ENCODE data around the gene CCNL2.

CCNL2 gene

DNA sequence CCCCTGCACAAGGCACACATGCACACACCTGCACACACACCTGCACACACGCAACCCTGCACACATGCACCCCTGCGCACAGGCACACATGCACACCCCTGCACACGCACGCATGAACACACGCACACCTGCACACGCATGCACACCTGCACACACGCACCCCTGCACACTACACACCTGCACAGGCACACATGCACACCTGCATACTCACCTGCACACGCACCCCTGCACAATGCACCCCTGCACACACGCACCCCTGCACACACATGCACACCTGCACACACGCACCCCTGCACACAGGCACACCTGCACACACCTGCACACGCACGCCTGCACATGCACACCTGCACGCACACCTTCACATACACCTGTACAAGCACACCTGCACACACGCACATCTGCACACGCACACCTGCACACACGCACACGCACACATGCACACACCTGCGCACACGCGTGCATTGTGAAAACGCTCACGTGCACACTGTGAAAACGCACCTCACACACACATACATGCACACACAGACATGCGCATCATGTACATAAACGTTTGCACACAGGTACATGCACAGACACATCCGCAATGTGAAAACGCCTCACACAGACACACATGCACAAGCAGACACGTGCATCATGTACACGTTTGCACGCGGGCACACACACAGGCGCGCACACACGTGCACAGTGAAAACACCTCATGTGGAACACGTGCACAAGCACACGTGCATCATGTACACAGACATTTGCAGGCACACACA is 58.2 kb downstream of the CCNL2 start:
- TF ChIP-seq GATA1 (IDR thresholded peaks at IDR 0.05; ENCODE audit: low read depth, low read length) = no peak
- TF ChIP-seq POLR2A (IDR thresholded peaks at IDR 0.05; ENCODE audit: low read length) = no peak
- no peak for DNase-seq

DNA sequence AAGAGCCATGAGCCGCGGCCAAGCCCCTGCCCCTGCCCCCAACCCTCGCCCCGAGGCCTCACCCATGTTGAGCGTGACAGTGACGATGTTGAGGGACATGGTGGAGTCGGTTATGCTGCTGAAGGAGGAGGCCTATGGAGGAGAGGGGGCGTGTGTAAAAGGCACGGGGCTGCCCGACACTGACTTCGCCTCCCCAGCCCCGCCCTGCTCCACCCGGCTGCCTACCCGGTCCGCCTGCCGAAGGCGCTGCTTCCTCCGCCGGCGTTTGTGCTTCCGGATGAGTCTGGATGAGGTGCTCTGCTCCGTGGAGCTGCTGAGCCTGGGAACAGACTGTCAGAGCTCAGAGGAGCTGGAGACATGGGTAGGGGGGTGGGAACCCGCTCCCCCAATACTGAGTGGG is 59.0 kb downstream of the CCNL2 start:
- TF ChIP-seq GATA1 (IDR thresholded peaks at IDR 0.05; ENCODE audit: low read depth, low read length) (no peak), POLR2A (IDR thresholded peaks at IDR 0.05; ENCODE audit: low read length) (no peak)

DNA sequence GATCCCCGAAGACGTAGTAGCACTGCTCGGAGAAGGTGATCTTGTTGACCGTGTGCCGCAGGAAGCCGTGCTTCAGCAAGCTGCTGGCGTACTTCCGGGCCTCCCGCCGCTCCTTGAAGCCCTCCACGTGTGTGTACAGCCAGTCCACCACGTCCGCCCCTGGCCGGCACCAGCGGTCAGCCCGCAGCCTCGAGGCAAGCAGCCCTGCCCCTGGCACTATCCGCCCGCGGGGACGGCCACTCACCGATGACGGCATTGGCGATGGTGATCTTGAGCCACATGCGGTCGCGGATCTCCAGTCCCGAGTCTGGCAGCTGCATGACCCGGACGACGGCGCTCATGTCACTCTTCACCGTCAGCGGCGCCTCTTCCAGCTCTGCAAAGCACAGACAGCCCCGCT is 60.9 kb downstream of the CCNL2 start:
- no peak for DNase-seq
- TF ChIP-seq POLR2A (IDR thresholded peaks at IDR 0.05; ENCODE audit: low read length) = no peak
- no peak for TF ChIP-seq GATA1 (IDR thresholded peaks at IDR 0.05; ENCODE audit: low read depth, low read length)

More for the DNA sequence above, 59.0 kb downstream of the CCNL2 start:
- DNase-seq = no peak

DNA sequence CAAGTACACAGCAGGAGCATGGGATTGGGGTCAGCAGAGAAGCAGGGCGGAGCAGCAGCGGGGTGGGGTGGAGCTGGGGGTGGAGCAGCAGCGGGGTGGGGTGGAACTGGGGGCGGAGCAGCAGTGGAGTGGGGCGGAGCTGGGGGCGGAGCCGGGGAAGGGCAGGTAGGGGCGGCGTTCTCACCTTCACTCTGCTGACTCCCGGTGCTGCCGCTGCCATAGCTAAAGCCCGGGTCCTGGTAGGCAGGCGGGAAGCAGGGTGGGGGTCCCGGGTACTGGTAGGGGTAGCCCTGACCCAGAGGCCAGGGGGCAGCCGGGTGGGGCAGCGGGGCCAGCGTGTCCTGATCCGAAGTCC is 61.4 kb downstream of the CCNL2 start:
- peak in 1 of 2 experiments; percentile 29 for DNase-seq
- TF ChIP-seq POLR2A (IDR thresholded peaks at IDR 0.05; ENCODE audit: low read length) = no peak
- TF ChIP-seq GATA1 (IDR thresholded peaks at IDR 0.05; ENCODE audit: low read depth, low read length) = no peak

DNA sequence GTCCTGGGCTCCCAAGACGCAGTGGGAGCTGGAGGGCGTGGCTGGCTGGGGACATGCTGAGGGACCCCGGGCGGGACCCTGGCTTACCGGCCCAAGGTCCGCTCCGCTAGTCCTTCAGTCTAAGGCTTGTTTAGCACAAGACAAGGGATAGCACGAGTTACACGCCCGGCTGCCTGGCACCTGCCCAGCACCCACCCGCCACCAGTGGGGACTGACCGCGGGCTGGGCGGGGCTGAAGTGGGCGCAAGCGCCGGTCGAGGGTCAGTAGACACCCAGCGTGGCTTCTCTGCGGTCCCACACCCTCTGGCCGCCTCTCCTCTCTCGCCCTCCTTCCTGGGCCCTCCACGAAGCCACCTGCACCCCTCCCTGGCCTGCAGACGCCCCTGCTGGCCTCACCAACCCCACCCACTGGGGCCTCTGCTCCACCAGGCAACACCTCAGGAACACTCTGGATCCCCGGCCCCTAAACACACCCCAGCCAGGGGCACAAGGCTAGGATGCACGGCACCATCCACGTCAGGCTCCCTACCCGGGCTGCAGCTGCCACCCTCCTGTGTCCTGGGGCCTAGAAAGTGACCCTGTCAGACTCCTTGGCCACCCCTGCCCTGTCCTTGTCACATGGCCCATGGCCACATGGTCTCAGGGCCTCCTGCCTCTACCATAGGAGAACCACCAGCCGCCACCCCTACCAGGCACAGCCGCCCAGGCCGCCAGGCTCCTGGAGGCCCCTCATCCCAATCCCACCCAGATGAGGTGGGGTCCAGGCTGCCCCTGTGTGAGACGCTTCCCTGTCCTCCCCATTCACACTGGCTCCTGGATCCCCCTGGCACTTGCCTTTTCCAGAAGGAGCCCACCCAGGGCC is 62.0 kb downstream of the CCNL2 start:
- DNase-seq = no peak
- TF ChIP-seq GATA1 (IDR thresholded peaks at IDR 0.05; ENCODE audit: low read depth, low read length) = no peak

DNA sequence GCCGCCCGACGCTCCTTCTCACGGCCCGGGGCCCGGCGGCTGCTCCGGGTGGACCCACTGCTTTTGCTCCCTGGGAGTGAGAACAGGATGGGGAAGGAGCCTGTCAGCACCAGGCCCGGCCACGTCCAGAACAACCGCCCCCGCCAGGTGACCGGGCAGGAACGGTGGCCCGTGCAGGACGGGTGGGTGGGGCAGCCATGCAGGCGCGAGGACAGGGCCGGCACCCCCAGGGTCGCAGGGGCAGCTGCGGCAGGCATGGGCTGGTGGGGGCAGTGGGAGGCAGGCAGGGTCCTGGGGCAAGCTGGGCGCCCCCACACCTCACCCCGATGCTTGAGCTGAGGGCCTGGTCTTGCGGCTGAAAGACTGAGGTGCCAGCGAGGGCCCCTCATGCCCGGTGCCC is 62.7 kb downstream of the CCNL2 start:
- TF ChIP-seq POLR2A (IDR thresholded peaks at IDR 0.05; ENCODE audit: low read length) = no peak
- TF ChIP-seq GATA1 (IDR thresholded peaks at IDR 0.05; ENCODE audit: low read depth, low read length) = no peak
- DNase-seq = no peak

- TF ChIP-seq GATA1 (IDR thresholded peaks at IDR 0.05; ENCODE audit: low read depth, low read length) = no peak
- no peak for TF ChIP-seq POLR2A (IDR thresholded peaks at IDR 0.05; ENCODE audit: low read length)
- DNase-seq = no peak
These were observed 63.3 kb downstream of the CCNL2 start for GRCh38 chr1:1335792-1336248.
